GM18511 (cell line): ENCODE results near the gene AKR1A1.
A peak's percentile ranks its signal among the peaks of the same experiment; 100 is the strongest.
"Not testable (repeated sequence)": the region's sequence is repeated elsewhere in the genome, so short reads cannot be mapped to it uniquely, and the experiment has no call there.

Source experiments
- ATAC-seq: cut with Tn5 transposase; IDR thresholded peaks from one replicate; pipeline ENCODE4 v1.9.1; 2021; ENCODE audit warnings: mild to moderate bottlenecking, moderate library complexity; ENCODE audit not compliant: unreplicated experiment

The AKR1A1 gene

GRCh38 chr1:45569571-45569961 is 18.9 kb downstream of the AKR1A1 start:
- ATAC-seq, result no peak

- peak; percentile 48 for ATAC-seq
These were observed 19.4 kb downstream of the AKR1A1 start for GRCh38 chr1:45569962-45570581.

- ATAC-seq, result no peak
These were observed 20.0 kb downstream of the AKR1A1 start for GRCh38 chr1:45570631-45571030.

GRCh38 chr1:45573231-45573804 is 22.7 kb downstream of the AKR1A1 start:
- no peak for ATAC-seq

- no peak for ATAC-seq
These were observed 23.5 kb downstream of the AKR1A1 start for GRCh38 chr1:45574105-45574626.

GRCh38 chr1:45583264-45583665 is 32.6 kb downstream of the AKR1A1 start:
- peak; percentile 75 for ATAC-seq

GRCh38 chr1:45583666-45584350 is 33.2 kb downstream of the AKR1A1 start, which contains the start of gene NASP:
Gene NASP, plus strand, starts transcription at chr1:45584041. Its CDS starts 106 bp downstream, at chr1:45584147.
- peak; percentile 64 for ATAC-seq

GRCh38 chr1:45584351-45585109 is 33.9 kb downstream of the AKR1A1 start:
- peak; percentile 39 for ATAC-seq

GRCh38 chr1:45585110-45585426 is 34.4 kb downstream of the AKR1A1 start:
- ATAC-seq, result no peak

- no peak for ATAC-seq
These were observed 35.0 kb downstream of the AKR1A1 start for GRCh38 chr1:45585496-45586075.

GRCh38 chr1:45586769-45587168 is 36.1 kb downstream of the AKR1A1 start:
- ATAC-seq, result no peak

GRCh38 chr1:45589861-45590260 is 39.2 kb downstream of the AKR1A1 start:
- no peak for ATAC-seq

GRCh38 chr1:45594412-45594811 is 43.8 kb downstream of the AKR1A1 start:
- no peak for ATAC-seq

GRCh38 chr1:45596765-45597164 is 46.1 kb downstream of the AKR1A1 start:
- not testable (repeated sequence) for ATAC-seq

GRCh38 chr1:45604239-45604638 is 53.6 kb downstream of the AKR1A1 start:
- ATAC-seq, result no peak

GRCh38 chr1:45607404-45608074 is 56.9 kb downstream of the AKR1A1 start:
- no peak for ATAC-seq

GRCh38 chr1:45608175-45609156 is 57.8 kb downstream of the AKR1A1 start:
- no peak for ATAC-seq

GRCh38 chr1:45610589-45611226 is 60.1 kb downstream of the AKR1A1 start:
- no peak for ATAC-seq
